Raji (cell line): Measurements from ENCODE around the gene FBXO24.

Source experiments
- POLR2A ChIP-seq: IDR thresholded peaks from 2 replicates; pipeline ENCODE4 v1.6.1; 2011; ENCODE audit warnings: low read depth, low read length, control low read depth; ENCODE audit not compliant: insufficient read depth

The FBXO24 gene

GRCh38 chr7:100570954-100571828, 14.9 kb upstream of the FBXO24 start:
- no peak for TF ChIP-seq POLR2A

DNA sequence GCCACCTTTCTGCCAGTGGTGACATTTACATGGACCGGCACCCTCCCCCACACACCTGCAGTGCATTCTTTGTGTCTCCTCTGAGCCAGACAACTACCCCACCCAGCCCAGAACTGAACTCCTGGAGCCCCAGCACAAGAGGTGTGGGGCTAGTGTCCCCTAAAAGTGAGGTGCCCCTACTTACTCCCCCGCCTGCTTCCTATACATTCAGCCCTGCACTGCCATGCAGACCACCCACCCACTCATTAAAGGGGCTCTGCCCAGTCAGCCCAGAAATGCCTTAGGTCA, 14.4 kb upstream of the FBXO24 start:
- no peak for TF ChIP-seq POLR2A

GRCh38 chr7:100572281-100572948, 13.7 kb upstream of the FBXO24 start:
- no peak for TF ChIP-seq POLR2A

DNA sequence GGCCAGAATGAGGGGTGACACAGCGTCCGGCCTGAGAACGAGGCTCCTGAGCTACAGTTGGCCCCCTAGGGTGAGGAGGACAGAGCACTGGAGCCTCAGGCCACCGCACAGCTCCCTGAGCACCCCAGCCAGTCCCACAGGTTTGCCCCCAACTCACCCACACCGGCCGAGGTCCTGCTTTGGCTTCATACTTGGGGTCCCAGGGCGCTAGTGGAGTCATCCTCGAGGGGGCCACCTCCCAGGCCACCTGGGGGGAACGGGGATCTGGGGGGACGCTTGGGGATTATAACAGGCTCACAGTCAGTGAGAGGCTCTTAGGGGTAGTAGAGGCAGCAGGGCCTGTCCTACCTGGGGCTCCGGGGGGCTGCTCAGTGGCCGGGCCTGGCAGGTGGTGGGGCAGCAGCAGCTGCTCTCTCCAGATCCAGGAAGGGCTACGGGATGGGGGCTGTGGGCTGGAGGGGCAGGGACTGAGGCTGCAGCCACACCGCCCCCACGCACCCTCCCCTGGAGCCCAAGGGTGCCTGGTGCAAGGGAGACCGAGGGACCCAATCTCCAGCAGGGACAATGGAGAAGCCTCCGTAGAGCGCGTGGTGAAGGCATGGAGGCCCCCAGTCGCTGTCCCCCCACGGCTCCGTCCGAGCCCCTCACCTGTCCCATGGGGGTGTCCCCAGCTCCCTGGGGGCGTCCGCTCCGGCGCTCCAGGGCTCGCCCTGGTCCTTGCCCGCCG, 13.0 kb upstream of the FBXO24 start:
- no peak for TF ChIP-seq POLR2A

- TF ChIP-seq POLR2A: no peak
These were observed 12.3 kb upstream of the FBXO24 start, which contains the start of gene SAP25 for GRCh38 chr7:100573691-100574361. Gene SAP25, minus strand, starts transcription at chr7:100573900. Its CDS starts 158 bp downstream, at chr7:100573742.

DNA sequence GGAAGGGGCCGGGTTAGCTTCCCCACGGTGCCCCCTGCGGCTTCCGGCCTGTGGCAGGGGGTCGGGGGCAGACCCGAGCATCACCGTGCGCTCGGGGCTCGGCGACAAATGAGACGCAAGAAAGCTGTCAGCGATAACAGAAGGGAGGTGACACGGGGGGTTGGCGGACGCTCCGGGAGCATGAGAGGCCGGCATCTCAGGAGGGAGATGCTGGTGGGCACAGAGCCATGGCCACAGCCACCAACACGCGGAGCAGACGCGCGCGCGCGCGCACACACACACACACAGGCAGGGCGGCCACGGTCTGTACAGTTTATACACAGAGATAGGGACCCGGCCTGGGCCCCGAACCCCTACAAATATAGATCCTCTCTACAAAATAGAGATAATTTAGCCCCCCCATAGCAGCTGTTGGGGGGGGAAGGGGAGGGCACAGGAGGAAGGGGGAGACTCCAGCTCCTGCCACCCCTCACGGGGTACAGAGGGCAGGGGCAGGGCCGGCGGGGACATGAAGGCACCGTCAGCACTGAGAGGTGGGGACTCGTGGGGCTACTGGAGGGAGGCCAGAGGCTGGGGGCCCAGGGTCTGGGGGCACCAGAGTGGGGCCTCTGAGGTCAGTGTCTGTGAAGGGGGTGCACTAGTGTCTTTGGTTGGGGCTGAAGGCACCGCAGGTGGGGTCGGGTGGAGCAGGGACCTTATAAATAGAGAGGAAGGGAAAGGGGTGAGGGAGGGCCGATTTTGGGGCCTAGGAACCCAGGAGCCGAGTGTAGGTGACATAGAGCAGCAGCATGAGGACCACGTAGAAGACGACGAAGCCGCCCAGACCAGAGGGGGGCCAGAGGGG, 11.5 kb upstream of the FBXO24 start:
- TF ChIP-seq POLR2A: no peak

DNA sequence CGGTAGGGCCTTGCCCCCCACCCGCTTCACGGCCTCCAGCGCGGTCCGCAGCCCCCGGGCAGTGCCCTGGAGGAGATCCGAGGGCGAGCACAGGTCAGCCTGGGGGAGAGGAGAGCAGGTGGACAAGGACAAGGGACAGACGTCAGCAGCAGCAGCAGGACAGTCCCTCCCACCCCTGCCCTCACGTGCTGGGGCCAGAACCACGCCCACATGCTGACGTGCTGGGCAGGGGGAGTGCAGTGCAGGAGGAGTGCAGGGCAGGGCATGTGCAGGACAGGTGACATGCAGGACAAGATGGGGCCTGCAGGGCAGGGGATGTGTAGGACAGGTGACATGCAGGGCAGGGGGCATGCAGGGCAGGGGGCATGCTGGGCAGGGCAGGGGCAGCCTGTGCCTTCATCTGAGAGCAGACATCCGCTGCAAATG, 10.9 kb upstream of the FBXO24 start:
- TF ChIP-seq POLR2A: no peak

DNA sequence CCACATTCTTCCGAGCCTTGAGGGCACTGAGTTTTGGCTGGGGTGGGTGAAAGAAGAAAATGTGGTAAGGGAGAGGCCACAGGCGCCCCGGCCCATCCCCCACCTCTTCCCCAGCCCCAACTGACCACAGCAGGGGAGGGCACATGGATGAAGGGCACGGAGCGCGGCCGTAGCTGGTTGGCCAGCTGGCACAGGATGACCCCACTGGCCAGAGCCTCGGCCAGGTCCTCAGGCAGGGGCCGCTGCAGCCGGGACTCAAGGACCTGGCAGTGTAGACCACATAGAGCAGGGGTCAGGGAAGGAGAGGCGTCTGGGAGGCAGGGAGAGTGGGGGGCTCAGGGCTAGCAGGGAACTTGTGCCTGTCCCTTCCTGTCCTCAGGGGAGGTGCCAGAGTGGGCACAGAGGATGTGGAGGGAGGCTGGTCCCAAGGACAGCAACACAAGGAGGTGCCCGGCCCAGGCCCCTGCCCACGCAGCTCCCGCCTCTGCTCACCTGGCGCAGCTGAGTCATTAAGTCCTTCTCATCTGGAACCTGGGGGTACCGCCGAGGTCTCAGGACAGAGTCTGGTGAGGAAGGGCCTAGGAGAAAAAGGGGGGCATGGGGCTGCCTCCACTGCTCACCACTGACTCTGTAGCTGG, 10.3 kb upstream of the FBXO24 start:
- TF ChIP-seq POLR2A: no peak

DNA sequence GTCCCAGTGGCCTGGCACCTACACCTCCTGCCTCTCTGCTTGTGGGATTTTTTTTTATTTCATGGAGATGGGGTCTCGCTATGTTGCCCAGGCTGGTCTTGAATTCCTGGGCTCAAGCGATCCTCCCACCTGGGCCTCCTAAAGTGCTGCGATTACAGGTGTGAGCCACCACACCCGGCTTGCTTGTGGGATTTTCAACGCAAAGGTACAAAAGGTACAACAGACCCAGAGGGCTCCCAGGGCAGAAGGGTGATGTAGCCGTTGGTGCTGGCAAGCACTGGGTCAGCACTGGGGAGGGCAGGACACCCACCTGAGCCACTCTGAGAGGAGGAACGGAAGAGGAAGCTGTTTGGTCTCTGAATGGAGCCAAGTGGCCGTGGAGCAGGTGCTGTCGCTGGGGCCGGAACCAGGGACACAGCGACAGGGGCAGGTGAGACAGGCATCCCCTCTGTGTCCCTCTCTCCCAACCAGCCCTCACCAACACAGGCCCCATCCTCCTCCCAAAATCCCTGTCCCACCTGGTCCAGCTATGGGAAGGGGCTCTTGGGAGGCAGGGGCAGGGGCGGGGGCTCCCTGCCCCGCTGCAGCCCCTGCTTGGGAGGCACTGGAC, 9.6 kb upstream of the FBXO24 start:
- no peak for TF ChIP-seq POLR2A

- TF ChIP-seq POLR2A: no peak
These were observed 9.0 kb upstream of the FBXO24 start for GRCh38 chr7:100577103-100577502.

DNA sequence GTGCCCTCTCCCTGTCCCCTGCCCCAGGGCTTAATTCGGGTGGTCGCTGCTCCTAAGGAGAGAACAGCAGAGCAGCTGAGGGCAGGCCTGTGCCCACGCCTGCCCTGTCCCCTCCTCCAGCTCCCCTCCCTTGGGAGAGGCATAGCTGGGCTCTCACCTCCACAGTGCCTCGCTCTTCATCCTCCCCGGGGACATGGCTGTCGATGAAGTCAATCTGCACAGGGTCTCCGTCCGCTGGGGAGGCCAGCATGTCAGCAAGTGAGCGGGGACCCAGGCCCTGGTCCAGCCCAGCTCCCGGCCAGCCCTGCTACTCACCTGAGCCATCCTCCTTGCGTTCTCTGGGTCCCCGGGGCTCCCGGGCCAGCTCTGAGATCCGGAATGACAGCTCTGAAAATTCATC, 8.6 kb upstream of the FBXO24 start:
- no peak for TF ChIP-seq POLR2A

DNA sequence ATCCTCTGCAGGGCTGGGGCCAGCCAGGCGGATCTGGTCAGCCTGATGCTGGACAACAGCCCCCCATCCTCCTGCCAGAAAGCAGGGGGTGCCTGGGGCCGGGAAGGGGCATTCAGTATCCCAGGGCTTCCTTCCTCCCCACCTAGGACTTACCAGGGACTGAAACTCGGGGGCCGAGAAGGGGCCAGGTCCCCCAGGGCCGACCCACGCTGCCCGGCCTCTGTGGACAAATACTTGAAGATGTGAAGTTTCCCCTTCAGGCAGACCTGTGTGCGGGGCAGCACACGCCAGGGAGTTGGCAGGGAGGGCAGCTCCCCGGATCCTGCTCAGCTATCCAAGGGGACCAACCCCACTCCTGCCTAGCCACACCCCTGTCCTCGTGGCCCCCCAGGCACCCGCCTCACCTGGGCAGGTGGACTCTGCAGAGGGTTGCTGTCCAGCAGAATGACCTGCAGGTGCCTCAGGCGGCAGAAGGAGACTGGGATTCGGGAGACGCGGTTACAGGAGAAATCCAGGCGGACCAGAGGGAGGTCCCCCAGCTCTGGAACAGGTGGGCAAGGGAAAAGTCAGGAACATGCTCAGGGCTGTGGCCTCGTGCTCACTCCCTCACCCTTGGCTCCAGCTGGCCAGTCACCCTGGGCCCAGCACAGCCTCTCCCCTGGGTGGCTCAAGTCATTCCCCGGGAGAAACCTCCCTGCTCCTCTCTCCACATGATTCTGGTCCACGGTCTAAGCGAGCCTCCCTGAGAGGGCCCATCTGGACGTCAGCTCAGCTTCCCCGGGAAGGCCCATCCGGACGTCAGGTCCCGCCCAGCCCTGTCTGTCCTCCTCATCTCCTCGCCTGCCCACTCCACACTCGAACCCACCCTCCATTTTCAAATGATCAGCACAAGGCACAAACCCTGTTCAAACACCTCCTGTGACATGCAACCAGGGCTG, 7.6 kb upstream of the FBXO24 start:
- TF ChIP-seq POLR2A: no peak
